GM19438 (cell line): ENCODE results near the gene CPLX3.

Experiments used
- ATAC-seq: cut with Tn5 transposase; IDR thresholded peaks from one replicate; pipeline ENCODE4 v1.9.1; 2021; ENCODE audit warnings: low read depth; ENCODE audit not compliant: unreplicated experiment

The CPLX3 gene

GRCh38 chr15:74825866-74826265 is 561 bp upstream of the CPLX3 start:
- no peak for ATAC-seq

GRCh38 chr15:74826921-74827320 is 494 bp downstream of the CPLX3 start:
- ATAC-seq: no peak

GRCh38 chr15:74827614-74828013 is 1.2 kb downstream of the CPLX3 start:
- no peak for ATAC-seq

DNA sequence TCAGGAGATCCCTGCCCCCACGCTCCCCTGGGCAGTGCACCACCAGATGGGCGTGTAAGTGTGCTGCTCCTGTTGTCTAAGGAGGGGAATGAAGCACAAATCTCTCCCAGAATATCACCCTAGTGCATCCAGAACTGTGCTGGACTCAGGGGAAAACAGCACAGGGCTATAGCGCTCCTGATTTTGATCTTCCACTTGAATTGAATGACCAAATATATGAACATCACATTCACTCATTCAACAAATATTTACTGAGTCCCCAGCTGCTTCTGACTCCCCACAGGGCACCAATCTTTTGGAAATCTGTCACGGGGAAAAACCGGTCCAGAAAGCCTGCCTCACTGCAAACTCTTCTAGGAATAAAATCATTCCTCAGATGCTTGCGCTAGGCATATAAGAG is 2.4 kb downstream of the CPLX3 start:
- no peak for ATAC-seq

DNA sequence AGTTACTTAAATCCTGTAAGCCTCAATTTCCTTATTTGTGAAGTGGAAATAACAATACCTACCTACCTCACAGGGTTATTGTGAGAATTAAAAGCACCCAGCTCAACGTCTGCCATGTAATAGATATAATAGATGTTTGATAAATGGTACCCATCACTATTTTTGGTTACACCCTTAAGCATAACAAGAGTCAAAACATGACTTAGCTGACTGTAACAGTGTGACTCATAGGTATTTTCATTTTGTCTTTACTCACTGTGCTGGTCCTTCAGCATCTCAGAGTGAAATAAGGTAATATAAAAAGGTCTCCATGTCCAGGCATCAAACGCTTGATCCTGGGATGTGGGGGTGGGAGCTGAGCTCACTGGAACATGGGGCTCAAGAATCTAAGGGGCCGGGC is 3.1 kb downstream of the CPLX3 start:
- ATAC-seq: no peak

DNA sequence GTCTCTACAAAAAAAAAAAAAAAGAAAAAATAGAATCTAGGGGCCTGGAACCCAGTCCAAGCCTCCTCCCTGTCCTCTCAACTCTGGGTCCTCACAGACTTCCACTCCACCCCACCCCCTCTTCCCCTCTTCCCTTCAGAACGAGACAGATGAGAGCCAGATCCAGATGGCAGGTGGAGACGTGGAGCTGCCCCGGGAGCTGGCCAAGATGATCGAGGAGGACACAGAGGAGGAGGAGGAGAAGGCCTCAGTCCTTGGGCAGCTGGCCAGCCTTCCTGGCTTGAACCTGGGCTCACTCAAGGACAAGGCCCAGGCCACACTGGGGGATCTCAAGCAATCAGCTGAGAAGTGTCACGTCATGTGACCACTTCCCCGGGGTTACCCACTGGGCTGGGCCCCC is 3.6 kb downstream of the CPLX3 start:
- no peak for ATAC-seq

DNA sequence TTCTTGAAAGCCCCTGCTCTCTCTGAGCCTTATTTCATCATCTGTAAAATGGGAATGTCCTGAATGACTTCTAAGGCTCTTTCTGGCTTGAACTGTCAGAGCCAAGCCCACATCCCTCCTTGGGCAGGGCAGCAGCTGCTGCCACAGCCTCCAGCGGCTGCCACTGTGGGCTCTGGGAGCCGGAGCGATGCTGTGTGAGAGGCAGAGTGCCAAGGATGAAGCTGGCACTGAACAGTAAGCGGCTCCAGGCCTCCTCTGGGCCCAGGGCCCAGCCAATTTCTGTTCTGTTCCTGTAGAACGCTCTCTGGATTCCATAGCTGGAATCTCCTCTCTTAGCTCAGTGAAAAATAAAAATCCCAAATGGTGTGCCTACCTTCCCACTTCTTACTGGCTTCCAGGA is 4.4 kb downstream of the CPLX3 start:
- ATAC-seq: no peak

DNA sequence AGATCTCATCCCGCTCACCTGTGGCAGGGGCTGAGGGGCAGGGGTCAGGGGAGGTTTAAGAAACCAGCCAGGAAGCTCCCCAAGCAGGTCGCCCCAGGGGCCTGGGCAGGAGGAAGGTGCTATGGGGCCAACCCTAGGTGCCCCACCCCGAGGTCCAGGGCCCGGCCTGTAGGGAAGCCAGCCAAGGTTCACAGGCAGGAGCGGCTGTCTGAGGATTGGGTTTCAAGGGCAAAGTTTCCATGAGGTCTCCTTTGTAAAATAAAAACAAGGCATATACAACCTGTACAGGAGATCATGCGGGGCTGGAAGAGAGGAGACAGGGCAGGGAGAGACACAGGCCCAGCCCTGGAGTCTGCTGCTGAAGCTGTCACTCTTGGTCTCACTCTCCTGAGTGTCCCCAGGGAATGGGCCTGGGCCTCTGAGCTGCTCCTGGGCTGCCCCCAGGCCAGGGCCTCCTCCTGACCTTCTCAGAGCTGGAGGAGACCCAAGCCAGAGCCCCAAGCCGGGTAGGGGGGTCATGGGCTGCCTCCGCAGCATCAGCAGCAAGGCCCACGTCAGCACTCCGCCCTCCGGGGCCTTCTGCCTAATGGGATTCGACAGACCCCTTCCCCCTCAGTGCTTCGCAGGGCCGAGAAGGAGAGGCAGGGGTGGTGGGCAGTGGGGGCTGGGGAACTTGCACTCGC is 5.5 kb downstream of the CPLX3 start:
- ATAC-seq: no peak

DNA sequence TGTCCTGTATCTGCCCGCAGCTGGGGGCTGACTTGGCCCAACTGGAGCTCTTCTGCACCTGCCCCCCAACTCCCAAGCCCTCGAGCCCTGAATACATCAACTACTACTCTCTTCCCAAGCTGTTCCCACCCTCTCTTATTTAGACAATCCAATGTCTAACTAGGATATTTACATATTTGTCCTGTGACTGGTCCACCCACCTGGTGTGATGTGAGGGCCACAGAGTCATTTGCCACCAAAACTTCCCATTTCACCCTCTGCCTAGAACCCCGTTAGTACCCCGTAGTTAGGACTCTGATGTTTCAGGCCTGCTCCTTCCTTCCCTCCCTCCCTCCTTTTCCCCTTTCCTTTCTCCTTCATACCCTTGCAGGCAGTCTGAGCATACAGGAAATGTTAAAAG is 6.4 kb downstream of the CPLX3 start:
- no peak for ATAC-seq

- ATAC-seq: no peak
These were observed 7.1 kb downstream of the CPLX3 start for GRCh38 chr15:74833376-74834107.

- no peak for ATAC-seq
These were observed 8.9 kb downstream of the CPLX3 start for GRCh38 chr15:74835312-74835823.

GRCh38 chr15:74836846-74837245 is 10.4 kb downstream of the CPLX3 start:
- ATAC-seq: no peak

GRCh38 chr15:74837482-74838136 is 11.2 kb downstream of the CPLX3 start:
- ATAC-seq: no peak

DNA sequence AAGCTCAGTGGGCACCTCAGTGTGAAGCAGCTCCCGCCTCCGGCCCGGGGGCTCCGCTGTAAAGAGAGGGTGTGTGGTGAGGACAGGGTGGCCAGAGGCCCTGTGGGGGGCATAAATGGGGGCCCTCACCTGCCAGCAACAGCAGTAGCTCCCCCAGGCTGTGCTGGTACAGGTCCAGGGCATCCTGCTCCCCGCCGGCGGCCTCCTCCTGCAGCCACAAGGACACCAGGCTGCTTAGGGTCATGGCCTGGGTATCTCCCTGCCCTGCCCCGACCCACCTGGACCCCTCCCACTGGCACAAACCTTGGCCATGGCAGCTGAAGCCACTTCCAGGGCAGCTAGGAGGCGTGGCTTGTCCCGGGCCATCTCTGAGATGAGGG is 11.7 kb downstream of the CPLX3 start:
- no peak for ATAC-seq

- no peak for ATAC-seq
These were observed 12.5 kb downstream of the CPLX3 start for GRCh38 chr15:74838746-74839525.

- no peak for ATAC-seq
These were observed 13.3 kb downstream of the CPLX3 start for GRCh38 chr15:74839526-74840395.

DNA sequence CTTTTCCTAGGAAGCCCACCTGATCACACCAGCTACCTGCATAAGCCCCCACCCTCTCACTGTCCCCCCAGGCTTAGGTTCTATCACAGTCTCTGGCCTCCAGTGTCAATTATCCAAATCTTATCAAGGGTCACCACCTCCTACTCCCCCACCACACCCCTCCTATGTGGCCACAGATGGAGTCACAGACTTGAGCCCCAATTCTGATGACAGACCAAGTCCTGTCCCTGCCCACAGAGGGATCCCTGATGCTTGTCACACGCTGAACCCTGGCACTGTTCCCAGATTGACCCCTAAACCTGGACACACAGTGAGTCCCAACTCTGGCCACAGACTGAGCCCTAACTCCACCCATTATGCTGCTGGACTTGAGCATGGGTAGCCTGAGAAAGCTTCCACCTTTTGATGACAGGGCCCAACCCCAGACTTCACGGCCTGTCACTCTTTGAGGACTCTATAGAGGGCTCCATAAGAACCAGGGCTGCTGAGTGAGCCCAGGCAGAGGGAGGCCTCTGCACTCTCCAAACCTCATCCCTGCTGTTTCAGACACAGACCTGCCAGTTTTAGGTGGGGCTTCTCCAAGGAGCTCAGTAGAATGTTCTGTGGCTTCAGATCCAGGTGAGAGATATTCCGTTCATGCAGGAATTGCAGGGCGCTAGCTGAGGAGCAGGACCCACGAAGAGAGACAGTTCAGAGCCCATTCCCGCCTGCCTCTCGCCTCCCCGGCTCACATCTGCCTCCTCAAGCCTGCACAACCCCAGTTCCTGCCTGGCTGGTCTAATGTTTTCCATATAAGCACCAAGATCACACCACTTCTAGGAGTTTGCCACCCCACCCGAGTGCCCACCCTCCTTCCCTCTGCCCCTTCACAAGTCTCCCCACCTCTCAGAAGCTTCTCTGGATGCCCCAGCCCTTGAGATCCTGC is 14.7 kb downstream of the CPLX3 start:
- ATAC-seq: no peak

DNA sequence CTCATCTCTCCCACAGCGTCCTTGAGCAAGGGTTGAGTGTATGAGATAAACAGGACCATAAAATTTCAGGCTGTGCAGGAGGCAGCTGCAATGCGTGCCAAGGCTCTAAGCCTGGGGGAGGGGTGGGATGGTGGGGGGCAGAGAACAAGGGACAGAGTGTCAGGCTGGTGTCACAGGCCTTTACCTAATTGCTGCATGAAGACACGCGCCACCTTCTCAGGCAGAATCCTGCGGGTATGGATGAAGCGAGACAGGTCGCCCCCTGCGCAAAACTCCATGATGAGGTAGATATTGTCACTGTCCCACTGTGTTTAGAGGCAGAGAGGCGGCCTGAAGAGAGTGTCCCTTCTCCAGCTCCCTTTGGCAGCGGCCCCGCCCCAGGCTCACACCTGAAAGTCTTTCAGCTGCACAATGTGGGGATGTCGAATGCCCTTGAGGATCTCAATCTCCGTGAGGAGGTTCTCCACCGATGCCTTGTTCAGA is 15.5 kb downstream of the CPLX3 start:
- ATAC-seq: no peak
